Upper lobe of left lung (tissue), 6 donors: ENCODE data around the gene MON2. TPM values are rescaled to one million over a fixed set of nuclear protein-coding genes. Genes with fewer than 3 reads are reported as not detected.
"Not testable (repeated sequence)": the region's sequence is repeated elsewhere in the genome, so short reads cannot be mapped to it uniquely, and the experiment has no call there.

ENCODE experiments used
- ATAC-seq, 2 donors: fragments of 200-7000 bp; cut with Tn5 transposase; one replicate each; pipeline ENCODE4 v1.9.1; 2022; ENCODE audit warnings: mild to moderate bottlenecking in 2 of 2, moderate library complexity in 2 of 2; ENCODE audit not compliant: low FRiP score in 2 of 2
- DNase-seq, 2 donors: peaks; one replicate each; pipeline ENCODE4 v3.0.0-alpha.2; 2019 to 2020
- H3K27ac ChIP-seq, 4 donors: fragments of 200-600 bp; sonication (generic); one replicate each; pipeline ENCODE4 v1.5.1; 2016 to 2019
- H3K27me3 ChIP-seq, 4 donors: fragments of 200-600 bp; sonication (generic); one replicate each; pipeline ENCODE4 v1.5.1; 2017 to 2019
- H3K36me3 ChIP-seq, 4 donors: fragments of 200-600 bp; sonication (generic); one replicate each; pipeline ENCODE4 v1.5.1; 2016 to 2019
- H3K4me1 ChIP-seq, 4 donors: fragments of 200-600 bp; sonication (generic); one replicate each; pipeline ENCODE4 v1.5.1; 2018 to 2019
- H3K4me3 ChIP-seq, 4 donors: fragments of 200-600 bp; sonication (generic); one replicate each; pipeline ENCODE4 v1.5.1; 2017 to 2019; ENCODE audit warnings: mild to moderate bottlenecking in 2 of 4, moderate library complexity in 1 of 4
- H3K9me3 ChIP-seq, 4 donors: fragments of 200-600 bp; sonication (generic); one replicate each; pipeline ENCODE4 v1.5.1; 2018 to 2019
- CTCF ChIP-seq, 6 experiments: fragments of 450-650 bp in 4 of 6; fragments of 200-600 bp in 2 of 6; sonication (generic) in 2 of 6; IDR thresholded peaks; one replicate each; pipeline ENCODE4 v1.5.1; 2016 to 2019; ENCODE audit warnings: antibody characterized with exemption in 6 of 6
- EP300 ChIP-seq, 4 donors: sonication (generic); formaldehyde crosslinking; IDR thresholded peaks; one replicate each; pipeline ENCODE4 v1.5.1; 2017; ENCODE audit warnings: antibody characterized with exemption in 4 of 4, control low read depth in 2 of 4
- POLR2A ChIP-seq, 4 donors: fragments of 450-650 bp; IDR thresholded peaks; one replicate each; pipeline ENCODE4 v1.5.1; 2016 to 2017; ENCODE audit warnings: antibody characterized with exemption in 4 of 4, mild to moderate bottlenecking in 2 of 4
- POLR2AphosphoS5 ChIP-seq, 2 donors: sonication (generic); formaldehyde crosslinking; IDR thresholded peaks; one replicate each; pipeline ENCODE4 v1.5.1; 2017; ENCODE audit warnings: antibody characterized with exemption in 2 of 2
- WGBS, 2 donors: methylation state at CpG; one replicate each; pipeline ENCODE4 v1.1.5; 2017 to 2018; 5-methylcytosine and 5-hydroxymethylcytosine counted together
- total RNA-seq, 6 donors: library from RNA; depleted of rRNA in 4 of 6; stranded (reverse); fragments of >200 nt in 4 of 6; gene quantifications; one replicate each; pipeline versions ENCODE4 v1.1.0 to v1.2.1, GENCODE V29; 2016 to 2021
- donor health status: DM: no; HTN: no; CAD: no; lungs with moderate emphysema.
- donor health status: DM: no; HTN: yes; CAD: no; lungs with severe emphysema.

Gene MON2
- total RNA-seq, 6 donors from 2014 or later, result 43.5 to 129 (median 64.2) TPM

GRCh38 chr12:62446754-62447452 lies 19.7 kb upstream of the MON2 start:
- no peak overlapping the region for H3K4me3 ChIP-seq
- H3K36me3 ChIP-seq, result no peaks in the 10 kb centered on the region
- peaks cover 0 to 9% (median 4%) of the 10 kb centered on the region in 4 donors for H3K9me3 ChIP-seq
- no peaks in the 10 kb centered on the region for H3K4me1 ChIP-seq
- TF ChIP-seq POLR2A (IDR thresholded peaks at IDR 0.05) (no peak), CTCF (IDR thresholded peaks at IDR 0.05) (no peak), POLR2AphosphoS5 (IDR thresholded peaks at IDR 0.05) (no peak), EP300 (IDR thresholded peaks at IDR 0.05) (no peak)
- ATAC-seq, result no peak
- no peaks in the 10 kb centered on the region for H3K27me3 ChIP-seq
- 59 to 60% methylated on average over 2 of the region's 2 CpGs for WGBS, 2 donors
- DNase-seq, result no peak
- no peak overlapping the region for H3K27ac ChIP-seq

- no peak for TF ChIP-seq POLR2A (IDR thresholded peaks at IDR 0.05)
- no peak for TF ChIP-seq EP300 (IDR thresholded peaks at IDR 0.05)
- no peak for TF ChIP-seq POLR2AphosphoS5 (IDR thresholded peaks at IDR 0.05)
- no peak for TF ChIP-seq CTCF (IDR thresholded peaks at IDR 0.05)
- no peak for ATAC-seq
- no peak for DNase-seq
- no peaks in the 10 kb centered on the region for H3K27me3 ChIP-seq
- peaks cover 0 to 9% (median 4%) of the 10 kb centered on the region in 4 donors for H3K9me3 ChIP-seq
- no peaks in the 10 kb centered on the region for H3K36me3 ChIP-seq
- 83 to 88% methylated on average over 3 of the region's 3 CpGs for WGBS, 2 donors
- H3K27ac ChIP-seq, result no peak overlapping the region
- no peaks in the 10 kb centered on the region for H3K4me1 ChIP-seq
- no peak overlapping the region for H3K4me3 ChIP-seq
These were observed 18.2 kb upstream of the MON2 start for GRCh38 chr12:62448436-62448835.

DNA sequence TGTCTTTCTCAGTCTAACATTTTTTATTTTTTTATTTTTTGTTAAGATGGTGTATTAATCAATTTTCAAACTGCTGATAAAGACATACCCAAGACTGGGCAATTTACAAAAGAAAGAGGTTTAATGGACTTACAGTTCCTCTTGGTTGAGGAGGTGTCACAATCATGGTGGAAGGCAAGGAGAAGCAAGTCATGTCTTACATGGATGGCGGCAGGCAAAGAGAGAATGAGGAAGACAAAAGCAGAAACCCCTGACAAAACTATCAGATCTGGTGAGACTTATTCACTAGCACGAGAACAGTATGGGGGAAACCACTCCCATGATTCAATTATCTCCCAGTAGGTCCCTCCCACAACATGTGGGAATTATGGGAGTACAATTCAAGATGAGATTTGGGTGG lies 11.2 kb upstream of the MON2 start:
- H3K27me3 ChIP-seq, H3K4me3 ChIP-seq, DNase-seq, H3K27ac ChIP-seq, H3K4me1 ChIP-seq, H3K9me3 ChIP-seq, H3K36me3 ChIP-seq, ATAC-seq: not testable (repeated sequence)
- WGBS, 2 donors, result 61 to 82% methylated on average over 2 of the region's 2 CpGs

DNA sequence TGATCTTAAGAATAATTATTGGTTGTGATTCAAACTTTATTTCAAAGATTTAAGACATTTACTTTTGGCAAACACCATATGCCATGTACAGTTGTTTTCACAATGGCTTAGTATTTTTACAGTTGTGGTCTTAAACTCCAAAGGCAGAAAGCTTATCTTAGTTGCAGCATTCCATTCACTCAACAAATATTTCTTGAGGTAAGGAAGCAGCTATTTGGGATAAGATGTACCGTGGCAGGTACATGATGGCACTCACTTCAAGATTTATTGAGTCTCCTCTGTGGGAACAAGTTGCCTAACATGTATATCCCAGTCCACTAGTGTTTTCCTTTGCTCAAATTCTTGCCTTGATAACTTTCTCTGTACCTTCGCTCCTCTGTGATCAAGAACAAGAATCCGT lies 8.0 kb upstream of the MON2 start:
- no peaks in the 10 kb centered on the region for H3K4me1 ChIP-seq
- no peaks in the 10 kb centered on the region for H3K27me3 ChIP-seq
- TF ChIP-seq CTCF (IDR thresholded peaks at IDR 0.05), result no peak
- no peak for TF ChIP-seq EP300 (IDR thresholded peaks at IDR 0.05)
- TF ChIP-seq POLR2A (IDR thresholded peaks at IDR 0.05), result no peak
- TF ChIP-seq POLR2AphosphoS5 (IDR thresholded peaks at IDR 0.05), result no peak
- H3K9me3 ChIP-seq, result peaks cover 0 to 7% (median 1%) of the 10 kb centered on the region in 4 donors
- no peaks in the 10 kb centered on the region for H3K36me3 ChIP-seq
- 81 to 84% methylated on average over 3 of the region's 3 CpGs for WGBS, 2 donors
- DNase-seq, result no peak
- H3K27ac ChIP-seq, result no peak overlapping the region
- ATAC-seq, result no peak
- H3K4me3 ChIP-seq, result no peak overlapping the region

GRCh38 chr12:62459976-62460375 lies 6.7 kb upstream of the MON2 start:
- no peaks in the 10 kb centered on the region for H3K36me3 ChIP-seq
- H3K27me3 ChIP-seq, result no peaks in the 10 kb centered on the region
- no peak overlapping the region for H3K27ac ChIP-seq
- peaks cover 0 to 7% (median 3%) of the 10 kb centered on the region in 4 donors for H3K9me3 ChIP-seq
- no peaks in the 10 kb centered on the region for H3K4me1 ChIP-seq
- TF ChIP-seq POLR2AphosphoS5 (IDR thresholded peaks at IDR 0.05), result no peak
- no peak for TF ChIP-seq POLR2A (IDR thresholded peaks at IDR 0.05)
- TF ChIP-seq EP300 (IDR thresholded peaks at IDR 0.05), result no peak
- TF ChIP-seq CTCF (IDR thresholded peaks at IDR 0.05), result no peak
- DNase-seq, result no peak
- no peak overlapping the region for H3K4me3 ChIP-seq
- no peak for ATAC-seq

GRCh38 chr12:62461171-62461837 lies 5.3 kb upstream of the MON2 start:
- H3K4me1 ChIP-seq, H3K27ac ChIP-seq, H3K27me3 ChIP-seq, H3K4me3 ChIP-seq, ATAC-seq, H3K36me3 ChIP-seq, H3K9me3 ChIP-seq: not testable (repeated sequence)
- 97 to 98% methylated on average over 11 to 16 of the region's 32 CpGs for WGBS, 2 donors
- peak in 1 of 2 donors; percentile 57 for DNase-seq

GRCh38 chr12:62463252-62463651 lies 3.4 kb upstream of the MON2 start:
- H3K9me3 ChIP-seq, H3K27ac ChIP-seq, H3K27me3 ChIP-seq, DNase-seq, ATAC-seq, H3K4me3 ChIP-seq, H3K36me3 ChIP-seq: not testable (repeated sequence)
- 71 to 80% methylated on average over 7 of the region's 7 CpGs for WGBS, 2 donors
- H3K4me1 ChIP-seq, result peaks cover 8 to 14% (median 10%) of the 10 kb centered on the region in 4 donors
